GM04503 (cell line): ENCODE measurements around the gene TMEM254.
"Not testable (repeated sequence)": the region's sequence is repeated elsewhere in the genome, so short reads cannot be mapped to it uniquely, and the experiment has no call there.

Experiments used
- DNase-seq: peaks from one replicate; pipeline ENCODE4 v3.0.0-alpha.2; 2012; ENCODE audit warnings: low read depth

Gene TMEM254

GRCh38 chr10:80077869-80078447, 507 bp upstream of the TMEM254 start:
- no peak for DNase-seq

DNA sequence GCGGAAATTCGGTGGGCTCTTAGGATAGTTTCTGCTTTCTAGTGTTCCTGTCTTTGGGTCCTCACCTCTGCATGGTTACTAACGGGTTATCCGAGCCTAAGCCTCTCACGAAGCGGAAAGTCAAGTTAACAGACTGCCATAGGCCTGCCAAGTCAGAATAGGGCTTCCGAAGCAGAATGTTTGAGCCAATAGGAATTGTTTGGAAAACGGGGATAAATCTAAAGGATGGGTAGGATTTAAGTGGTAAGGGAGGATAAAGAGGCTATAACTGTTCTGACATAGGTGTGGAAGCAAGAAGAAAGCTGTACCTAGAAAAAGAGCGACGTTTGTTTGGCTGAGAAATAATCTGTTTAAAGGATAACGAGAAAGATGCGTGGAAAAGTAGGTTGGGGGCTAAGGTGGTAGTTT, 851 bp downstream of the TMEM254 start:
- DNase-seq: no peak

- DNase-seq: no peak
Observed at GRCh38 chr10:80081026-80081425, 2.6 kb downstream of the TMEM254 start.

DNA sequence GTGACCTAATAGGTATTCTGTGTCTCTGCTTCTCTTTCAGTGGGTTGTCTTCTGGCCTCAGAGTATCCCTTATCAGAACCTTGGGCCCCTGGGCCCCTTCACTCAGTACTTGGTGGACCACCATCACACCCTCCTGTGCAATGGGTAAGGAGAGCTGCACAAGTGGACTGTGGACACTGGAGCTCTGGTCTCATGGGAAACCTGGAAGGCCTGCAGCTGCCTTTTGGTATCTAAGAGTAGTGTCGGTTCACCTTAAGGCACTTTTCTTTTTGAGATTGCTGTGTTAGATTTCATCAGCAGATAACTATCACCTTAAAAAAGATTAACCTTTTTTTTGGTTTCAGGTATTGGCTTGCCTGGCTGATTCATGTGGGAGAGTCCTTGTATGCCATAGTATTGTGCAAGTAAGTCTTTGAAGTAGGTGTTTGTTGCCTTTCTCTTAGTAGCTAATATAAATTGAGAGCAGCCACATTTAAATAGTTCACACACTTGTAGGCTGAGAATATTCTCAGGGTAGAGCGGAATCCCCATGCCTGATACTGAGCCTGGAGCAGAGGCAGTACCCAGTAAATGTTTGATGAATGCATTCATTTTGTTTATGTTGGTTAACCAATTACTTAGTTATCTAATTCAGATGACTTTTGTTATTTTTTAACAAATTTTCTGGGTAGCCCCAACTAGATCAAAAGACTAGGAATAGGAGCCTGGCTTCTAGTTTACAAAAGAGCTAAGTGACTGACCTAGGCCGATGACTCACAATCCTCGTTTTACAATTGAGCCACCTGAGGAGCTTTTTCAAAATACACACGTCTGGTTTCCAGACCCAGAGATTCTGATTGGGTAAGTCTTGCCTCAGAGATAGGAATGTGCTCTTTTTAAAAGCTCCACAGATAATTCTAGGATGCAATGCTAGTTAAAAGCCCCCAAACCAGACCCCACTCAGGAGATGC, 3.6 kb downstream of the TMEM254 start:
- DNase-seq: no peak

DNA sequence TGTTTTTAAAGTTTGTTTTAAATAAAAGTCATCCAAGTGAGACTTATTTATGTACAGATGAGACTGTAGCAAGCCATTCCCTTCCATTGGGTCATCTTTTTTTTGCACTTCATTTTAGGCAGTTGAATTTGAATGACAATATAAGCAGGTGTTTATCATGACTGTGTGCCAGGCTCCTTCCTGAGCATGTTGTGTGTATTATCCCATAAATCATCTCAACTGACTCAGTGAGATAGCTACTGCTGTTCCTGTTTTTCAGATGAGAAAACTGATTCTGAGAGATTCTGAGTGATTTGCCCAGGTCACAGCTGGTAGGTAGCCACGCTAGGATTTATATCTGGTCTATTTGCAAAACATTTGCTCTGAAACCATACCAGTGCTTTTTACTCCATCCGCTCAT, 11.7 kb downstream of the TMEM254 start:
- DNase-seq: no peak

DNA sequence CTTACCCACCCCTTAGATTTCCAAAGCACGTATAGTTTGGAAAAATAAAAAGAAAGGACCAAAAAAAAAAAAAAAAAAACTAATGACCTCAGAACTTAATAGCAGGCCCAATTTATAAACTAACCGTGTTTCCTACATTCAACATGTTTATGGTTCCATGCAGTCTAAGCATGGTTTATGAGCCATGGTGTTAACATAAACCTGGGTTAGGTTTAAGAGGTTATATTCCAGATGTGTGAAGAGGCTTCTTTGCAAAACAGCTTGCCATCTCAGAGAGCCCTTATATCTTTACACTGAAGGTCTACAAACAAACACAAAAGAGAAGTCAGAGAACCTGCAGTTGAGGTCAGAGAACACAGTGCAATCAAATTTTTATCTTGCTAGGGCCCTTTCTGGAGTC, 15.8 kb downstream of the TMEM254 start:
- DNase-seq: no peak

- DNase-seq: not testable (repeated sequence)
Observed at GRCh38 chr10:80098272-80098671, 19.8 kb downstream of the TMEM254 start.

- DNase-seq: not testable (repeated sequence)
Observed at GRCh38 chr10:80099295-80099694, 20.8 kb downstream of the TMEM254 start.

- DNase-seq: no peak
Observed at GRCh38 chr10:80100116-80100515, 21.7 kb downstream of the TMEM254 start.

DNA sequence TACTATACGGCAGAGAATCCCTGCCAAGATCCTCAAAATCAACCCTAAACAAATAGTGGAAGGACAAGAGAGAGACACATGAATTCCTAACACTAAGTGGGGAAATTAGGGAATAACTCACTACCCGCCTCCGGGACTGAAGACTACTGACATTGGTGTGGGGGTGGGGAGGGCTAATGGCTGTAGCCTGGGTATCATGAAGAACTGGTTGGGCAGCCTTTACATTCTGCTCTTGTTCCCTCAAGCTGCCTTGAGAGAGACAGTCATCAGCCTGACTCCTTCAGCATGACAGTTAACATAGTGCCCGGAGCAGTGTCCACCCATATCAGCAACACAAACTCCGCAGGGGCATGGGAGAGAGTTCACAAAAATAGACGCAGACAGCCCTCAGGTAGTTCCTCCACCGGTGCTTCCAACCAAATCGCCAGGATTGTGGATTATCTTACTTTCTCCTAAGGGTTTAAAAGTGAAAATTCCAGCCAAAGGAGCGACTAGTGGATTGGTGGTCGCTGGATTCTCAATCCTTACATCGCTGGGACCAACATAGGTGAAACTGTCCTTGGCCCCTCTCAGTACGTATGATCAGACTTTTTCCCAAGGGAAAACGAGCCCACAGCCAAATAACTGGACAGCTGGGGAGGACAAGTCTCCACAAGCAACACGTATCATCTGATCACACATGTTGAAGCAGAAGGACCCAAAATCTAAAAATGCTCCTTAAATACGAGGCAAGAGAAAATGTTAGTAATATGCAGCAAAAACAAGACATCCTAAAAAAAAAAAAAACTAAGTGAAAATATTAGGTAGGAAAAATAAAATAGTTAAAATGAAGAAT, 22.6 kb downstream of the TMEM254 start:
- DNase-seq: no peak

DNA sequence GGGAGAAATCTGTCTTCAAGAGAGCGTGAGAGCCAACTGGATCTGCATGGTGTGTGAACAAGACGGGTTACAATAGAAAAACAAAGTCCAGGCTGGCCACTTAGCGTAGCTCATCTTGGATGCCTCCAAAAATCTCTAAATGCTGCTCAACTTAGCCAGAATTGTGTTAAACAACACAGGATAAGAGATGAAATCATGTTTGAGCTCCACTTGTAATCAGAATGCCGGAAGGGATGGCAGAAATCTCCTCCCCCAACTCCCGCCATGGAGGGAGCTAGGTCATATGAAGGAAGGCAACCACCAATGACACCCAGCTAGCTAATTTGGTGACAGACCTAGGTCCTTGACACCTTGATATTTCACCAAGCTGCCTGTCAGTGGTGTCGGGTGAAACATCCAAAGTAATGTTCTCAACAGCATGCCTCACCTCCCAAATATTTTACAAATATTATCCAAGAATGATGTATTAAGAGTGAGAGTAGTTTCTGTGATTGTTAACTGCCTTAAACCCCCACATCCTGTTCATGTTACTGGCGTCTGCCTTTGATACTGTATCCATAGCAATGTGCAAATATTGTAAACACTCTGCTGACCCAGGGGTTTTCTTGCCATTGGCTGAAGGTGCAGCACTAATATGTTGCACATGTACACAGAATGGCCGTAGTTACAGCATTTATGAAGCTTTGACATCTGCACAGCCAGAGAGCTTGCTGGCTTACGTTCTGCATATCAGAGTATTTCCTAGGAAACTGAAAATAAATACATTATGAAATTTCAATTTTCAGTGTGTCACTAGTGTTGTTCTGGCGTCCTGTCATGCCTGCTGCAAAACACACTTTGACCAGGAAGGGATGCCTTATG, 25.8 kb downstream of the TMEM254 start:
- peak; percentile 89 for DNase-seq

DNA sequence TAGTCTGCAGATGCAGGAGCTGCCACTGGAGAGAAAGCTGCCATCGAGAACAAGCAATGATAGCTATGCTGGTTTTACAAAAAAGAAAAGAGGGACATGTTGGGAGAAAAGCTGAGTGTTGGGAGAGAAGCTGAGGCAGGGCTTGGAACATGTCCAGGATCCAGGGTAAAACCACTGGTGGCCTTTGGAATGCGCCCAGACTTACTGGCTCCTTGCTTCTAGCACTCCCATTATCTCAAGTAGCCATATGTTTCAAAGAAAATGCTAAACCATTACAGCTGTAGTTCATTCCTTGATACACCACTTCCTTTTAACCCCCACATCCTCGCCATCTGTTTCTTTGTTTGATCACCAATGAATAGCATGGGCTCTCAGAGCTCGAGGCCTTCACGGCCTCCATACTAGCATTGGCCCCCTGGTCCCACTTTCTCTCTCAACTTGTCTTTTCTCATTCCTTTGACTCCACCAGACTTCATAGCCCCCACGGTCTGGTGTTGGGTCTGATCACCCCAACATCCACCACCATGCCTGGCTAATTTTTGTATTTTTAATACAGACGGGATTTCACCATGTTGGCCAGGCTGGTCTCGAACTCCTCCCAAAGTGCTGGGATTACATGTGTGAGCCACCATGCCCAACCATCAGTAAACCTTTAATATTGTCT, 30.2 kb downstream of the TMEM254 start:
- no peak for DNase-seq

DNA sequence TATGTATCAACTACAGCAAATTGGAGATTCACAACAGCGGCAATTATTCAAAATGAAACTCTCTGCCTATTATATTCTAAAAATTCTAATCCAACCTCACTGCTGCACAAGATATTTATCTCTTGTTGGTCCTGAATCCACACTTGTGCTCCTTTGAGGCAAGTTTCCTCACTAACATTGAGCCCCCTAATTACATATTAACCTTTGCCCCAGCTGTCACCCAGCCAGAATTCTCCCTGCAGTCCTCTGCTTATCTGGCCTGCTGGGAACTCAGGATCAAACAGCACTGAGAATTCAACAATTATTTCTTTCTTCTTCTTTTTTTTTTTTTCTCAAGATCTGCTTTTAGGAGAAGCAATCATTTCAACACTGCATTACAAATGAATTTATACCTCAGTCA, 32.5 kb downstream of the TMEM254 start:
- no peak for DNase-seq

DNA sequence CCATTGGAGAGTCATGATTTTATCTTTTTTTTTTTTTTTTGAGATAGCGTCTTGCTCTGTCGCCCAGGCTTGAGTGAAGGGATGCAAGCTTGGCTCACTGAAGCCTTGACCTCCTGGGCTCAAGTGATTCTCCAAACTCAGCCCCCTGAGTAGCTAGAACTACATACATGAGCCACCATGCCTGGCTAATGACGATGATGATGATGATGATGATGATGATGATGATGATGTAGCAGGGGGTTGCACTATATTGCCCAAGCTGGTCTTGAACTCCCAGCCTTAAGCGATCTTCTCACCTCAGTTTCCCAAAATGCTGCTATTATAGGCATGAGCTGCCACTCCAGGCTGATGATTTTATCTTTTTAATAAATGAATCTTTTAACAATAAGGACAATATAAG, 40.2 kb downstream of the TMEM254 start:
- DNase-seq: no peak

GRCh38 chr10:80122110-80122710, 43.7 kb downstream of the TMEM254 start:
- no peak for DNase-seq

DNA sequence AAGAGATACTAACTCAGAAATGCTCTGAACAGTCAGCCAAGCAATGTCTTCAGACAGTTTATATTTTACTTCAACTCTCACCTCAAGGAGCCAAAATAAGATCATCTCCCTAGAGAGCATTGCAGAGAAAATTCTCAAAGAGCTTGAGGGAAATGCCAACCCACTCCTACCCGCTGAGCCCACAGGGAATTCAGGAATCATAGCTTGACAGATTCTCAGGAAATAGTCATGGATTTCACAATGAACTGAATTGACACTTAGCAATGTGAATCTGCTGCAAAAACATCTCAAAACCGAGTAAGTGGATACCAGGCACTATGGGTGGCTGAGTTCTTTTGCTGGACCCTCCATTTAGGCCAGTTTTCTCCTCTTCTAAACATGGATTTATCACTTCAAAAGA, 44.3 kb downstream of the TMEM254 start:
- no peak for DNase-seq

GRCh38 chr10:80126876-80127275, 48.4 kb downstream of the TMEM254 start:
- no peak for DNase-seq

DNA sequence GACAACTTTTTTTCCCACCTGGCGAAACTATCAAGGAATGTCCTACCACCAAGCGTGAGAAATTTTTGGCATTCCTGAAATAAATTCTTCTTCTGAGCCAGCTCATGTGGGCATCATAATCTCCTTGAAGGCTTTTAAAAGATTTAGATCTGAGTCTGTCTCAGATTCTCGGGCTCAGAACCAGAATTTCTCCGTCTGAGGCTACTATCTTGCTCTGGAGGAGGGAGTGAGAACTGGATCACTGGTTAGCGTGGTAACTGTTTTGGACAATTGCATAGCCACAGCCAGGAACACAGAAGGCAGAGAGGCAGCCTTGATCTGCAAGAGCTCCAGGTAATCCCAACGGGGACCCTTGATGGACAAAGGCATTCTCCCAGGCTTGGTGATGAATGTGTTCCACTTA, 53.0 kb downstream of the TMEM254 start:
- no peak for DNase-seq

- DNase-seq: no peak
Observed at GRCh38 chr10:80132299-80133139, 54.1 kb downstream of the TMEM254 start, which contains the start of gene PLAC9. Gene PLAC9, plus strand, starts transcription at chr10:80132730. Its CDS starts 33 bp downstream, at chr10:80132763.

DNA sequence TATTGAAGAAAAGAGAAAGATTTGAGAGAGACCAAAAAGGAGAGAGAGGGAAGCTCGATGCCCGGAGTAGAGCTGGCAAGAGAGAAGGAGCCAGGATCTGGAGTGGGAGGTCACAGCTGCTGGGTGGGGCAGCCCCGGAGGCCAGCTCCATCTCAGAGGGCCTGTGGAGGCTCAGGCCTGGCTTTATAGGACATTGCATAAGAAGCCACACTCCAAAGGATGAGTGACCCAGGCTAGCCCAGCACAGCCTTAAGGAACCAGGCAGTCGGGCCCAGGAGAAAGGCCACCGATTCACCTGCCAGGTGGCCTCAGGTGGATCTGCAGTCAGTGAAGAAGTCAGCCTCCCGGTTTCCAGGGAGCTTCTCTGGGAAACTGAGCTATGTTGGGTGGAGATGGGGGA, 54.7 kb downstream of the TMEM254 start:
- DNase-seq: no peak
